GM19397 (cell line): Measurements from ENCODE around the gene LAMA3.
"Not testable (repeated sequence)": the region's sequence is repeated elsewhere in the genome, so short reads cannot be mapped to it uniquely, and the experiment has no call there.

Source experiments
- ATAC-seq: cut with Tn5 transposase; IDR thresholded peaks from one replicate; pipeline ENCODE4 v1.9.1; 2021; ENCODE audit warnings: mild to moderate bottlenecking, moderate library complexity; ENCODE audit not compliant: unreplicated experiment

The LAMA3 gene

DNA sequence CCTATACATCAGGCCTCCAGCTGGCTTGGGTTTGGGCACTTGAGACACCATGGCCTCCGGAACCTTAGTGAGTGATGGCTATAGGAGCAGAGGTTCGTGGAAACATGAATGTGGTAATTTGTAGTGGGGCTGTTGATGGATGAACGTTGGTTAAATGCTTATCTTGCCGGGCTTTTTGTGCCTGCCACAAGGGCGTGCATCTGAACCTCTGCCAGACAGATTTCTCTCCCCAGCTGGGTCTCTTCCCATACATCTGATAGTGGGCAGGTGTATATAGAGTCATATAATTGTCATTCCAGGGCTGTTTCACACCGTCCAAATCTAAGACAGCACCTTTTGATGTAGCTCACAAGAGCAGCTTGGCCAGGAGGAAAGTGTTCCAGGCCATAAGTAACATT, 14.7 kb downstream of the LAMA3 start:
- ATAC-seq = no peak

DNA sequence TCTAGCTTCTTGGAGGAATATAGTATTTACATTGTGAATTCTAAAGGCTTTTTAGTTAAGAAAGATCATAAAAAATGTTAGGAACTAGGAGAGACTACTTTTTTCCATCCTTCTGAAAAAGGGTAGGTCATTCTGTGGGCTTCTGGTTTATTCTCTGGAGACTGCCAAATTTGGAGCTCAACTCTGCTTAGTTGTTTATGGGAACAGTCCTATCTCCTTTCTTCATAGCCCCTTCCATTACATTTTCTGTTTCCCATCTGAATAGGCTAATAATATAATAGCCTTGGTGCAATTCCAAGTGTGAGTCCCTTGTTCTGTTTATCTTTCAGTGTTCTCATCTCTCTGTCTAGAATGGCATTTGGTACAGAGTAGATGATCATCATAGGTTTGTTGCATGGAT, 15.6 kb downstream of the LAMA3 start:
- ATAC-seq = no peak

DNA sequence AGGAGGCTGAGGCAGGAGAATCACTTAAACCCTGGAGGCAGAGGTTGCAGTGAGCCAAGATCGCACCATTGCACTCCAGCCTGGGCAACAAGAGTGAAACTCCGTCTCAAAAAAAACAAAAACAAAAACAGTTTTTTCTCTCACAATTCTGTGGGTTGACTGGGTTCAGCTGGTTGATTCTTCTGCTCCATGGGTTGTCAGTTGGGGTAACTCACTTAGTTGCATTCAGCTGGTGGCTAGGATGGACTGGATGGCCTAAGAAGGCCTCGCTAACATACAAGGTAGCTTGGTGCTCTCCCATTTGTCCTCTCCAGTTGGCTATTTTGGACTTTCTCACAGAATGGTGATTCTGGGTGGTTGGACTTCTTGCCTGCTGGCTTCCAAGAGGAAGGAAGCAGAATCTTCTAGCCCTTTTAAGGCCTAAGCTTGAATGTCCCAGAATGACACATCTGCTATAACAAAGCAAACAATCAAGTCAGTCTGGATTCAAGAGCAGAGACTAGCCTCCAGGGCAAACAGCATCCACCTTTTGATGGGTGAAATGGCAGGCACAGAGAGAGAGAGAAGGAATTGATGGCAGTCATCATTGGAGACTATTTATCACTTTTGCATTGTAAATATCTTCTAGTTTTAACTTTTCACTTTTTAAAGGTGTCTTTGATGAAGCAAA, 17.9 kb downstream of the LAMA3 start:
- ATAC-seq = no peak

DNA sequence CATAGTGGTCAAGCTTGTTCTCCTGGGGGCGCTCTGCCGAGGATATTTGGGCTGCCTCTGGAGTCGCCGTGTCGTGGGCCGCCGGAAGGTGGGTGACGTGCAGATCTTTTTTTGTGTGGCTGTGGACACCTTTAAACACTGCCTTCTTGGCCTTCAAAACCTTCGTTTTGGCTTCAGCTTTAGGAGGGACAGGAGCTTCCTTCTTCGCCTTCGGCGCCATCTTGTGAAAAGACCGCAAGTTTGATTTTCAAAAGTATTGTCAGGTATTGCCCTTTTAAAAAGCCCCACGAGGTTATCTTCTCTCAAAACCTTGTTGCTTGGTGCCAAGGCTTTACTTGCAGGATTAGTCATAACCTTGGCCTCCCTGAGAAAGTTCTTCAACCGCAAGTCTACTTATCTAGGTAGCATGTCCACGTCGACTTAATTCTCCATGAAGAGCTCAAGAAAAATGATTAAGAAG, 20.8 kb downstream of the LAMA3 start:
- ATAC-seq = no peak

DNA sequence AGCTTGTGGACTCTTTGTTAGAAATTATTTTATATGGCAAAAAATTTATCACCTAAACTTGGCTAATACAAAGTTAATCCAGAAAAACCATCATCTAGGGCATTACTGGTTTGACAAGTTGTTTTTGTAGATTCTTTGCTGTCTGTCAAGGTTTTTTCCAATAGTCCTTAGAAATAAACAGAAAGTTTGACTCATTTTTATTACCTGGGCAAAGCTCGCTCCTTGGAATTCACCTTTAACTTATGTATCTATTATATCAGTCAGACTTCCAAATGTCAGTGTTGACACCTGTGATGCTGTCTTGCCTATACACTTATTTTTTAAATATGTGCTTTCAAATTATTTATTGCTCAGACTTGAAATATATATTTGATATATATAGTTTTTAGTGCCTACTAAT, 21.7 kb downstream of the LAMA3 start:
- ATAC-seq = no peak

DNA sequence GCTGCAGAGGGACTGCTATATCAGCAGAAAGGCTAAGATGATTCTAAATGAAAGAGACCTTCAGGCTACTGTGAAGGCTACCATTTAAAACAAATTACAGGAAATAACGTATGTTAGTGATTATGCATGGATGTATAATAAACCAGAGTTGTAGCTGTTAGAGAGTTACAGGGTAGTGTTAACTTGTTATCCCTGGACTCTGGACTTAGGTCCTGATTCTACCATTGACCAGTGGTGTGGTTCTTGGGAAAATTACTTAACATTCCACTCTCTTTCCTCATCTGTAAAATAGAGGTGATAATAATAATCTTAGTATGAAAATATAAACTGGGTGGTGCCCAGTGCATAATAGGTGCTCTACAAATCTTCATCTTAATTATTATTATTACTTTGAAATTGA, 22.2 kb downstream of the LAMA3 start:
- no peak for ATAC-seq

DNA sequence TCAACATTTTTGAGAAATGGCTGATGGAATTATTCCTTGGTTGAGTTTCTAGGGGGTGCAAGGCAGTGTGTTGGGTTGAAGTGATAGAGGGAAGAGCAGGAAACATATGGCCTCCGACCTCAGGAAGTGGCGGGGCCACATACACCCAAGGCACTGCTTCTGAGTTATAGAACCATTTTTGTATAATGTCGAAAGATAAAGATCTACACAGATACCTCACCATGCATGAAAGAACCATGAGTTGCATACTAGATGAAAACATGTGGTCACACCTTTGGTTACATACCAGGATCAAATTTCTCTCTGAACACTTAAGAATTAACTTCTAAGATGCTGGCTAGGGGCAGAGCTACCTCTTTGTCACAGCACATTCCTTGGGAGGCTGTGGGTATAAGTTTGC, 23.2 kb downstream of the LAMA3 start:
- no peak for ATAC-seq

DNA sequence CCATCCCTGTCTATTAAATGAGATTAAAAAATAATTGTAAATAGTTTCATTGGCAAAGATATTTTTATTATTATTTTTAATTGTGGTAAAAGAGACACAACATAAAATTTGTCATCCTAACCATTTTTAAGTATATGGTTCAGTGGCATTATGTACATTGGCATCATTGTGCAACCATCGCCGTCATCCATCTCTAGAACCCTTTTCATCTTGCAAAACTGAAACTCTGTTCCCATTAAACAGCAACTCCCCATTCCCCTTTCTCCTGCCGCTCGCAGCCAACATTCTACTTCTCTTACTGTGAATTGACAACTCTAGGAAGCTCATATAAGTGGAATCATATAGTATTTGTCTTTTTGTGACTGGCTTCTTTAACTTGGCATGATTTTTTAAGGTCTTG, 25.3 kb downstream of the LAMA3 start:
- ATAC-seq = no peak

DNA sequence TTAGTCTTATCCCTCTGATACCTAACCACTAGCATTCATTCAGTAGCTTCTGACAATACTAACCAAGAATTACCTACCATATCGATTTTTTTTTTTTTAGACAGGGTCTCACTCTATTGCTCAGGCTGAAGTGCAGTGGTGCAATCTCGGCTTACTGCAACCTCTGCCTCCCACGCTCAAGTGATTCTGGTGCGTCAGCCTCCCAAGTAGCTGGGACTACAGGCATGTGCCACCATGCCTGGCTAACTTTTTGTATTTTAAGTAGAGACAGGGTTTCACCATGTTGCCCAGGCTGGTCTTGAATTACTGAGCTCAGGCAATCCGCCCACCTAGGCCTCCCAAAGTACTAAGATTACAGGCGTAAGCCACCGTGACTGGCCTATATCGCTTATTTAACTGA, 26.8 kb downstream of the LAMA3 start:
- not testable (repeated sequence) for ATAC-seq

DNA sequence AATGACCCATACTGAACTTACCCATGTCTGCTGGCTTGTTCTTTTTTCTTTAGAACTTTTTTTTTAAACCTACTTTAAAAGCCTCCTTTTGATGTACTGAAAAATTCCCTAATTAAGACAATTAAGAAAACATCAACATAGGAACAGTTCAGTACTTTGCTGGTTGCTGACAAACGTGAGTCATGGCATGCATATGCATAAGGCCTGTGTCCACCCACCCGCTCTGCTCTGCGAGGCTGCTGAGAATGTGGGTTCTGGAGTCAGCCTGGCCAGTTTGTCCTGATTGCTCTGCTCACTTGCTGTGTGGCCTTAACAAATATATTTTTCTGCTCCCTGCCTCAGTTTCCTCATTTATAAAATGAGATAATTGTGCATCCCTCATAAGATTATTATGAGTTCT, 27.3 kb downstream of the LAMA3 start:
- ATAC-seq = no peak

DNA sequence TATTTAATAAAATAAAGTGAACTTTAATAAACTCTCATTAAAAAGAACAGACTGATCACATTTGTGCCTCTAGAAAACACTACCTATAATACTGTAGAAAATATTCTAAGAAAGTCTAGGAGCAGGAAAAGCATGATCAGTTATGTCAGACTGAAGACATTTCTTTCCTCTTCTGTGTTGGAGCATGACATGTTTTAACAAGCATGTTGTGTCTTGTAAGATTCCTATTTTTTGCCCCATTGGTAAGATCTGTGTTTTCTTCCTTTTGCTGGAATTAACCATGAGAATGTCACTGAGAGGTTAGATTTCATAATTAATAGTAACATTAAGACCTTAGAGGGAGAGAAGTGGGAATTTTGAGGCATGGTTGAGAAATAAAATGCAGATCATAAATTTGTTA, 27.7 kb downstream of the LAMA3 start:
- no peak for ATAC-seq

DNA sequence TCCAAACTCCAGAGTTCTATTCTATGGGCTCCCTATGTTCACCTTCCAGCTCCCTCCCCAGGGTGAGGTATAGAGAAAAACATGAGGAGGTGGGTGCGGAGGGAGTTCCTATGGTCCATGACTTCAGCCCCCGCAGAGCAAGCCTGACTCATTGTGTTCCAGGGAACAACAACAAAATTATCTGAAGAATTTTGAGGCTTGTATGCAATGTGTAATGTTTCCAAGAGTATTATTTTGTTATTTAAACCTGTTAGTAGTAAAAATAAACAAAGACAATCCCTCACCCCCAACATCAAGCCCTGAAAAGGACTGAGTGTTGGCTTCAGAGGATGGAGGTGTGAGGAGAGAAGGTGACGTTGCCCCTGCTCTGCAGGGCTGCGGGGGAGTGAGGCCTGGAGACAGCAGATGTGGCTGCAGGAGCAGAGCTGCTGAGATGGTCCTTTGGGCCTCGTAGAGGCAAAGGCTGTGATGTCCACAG, 29.0 kb downstream of the LAMA3 start:
- no peak for ATAC-seq

DNA sequence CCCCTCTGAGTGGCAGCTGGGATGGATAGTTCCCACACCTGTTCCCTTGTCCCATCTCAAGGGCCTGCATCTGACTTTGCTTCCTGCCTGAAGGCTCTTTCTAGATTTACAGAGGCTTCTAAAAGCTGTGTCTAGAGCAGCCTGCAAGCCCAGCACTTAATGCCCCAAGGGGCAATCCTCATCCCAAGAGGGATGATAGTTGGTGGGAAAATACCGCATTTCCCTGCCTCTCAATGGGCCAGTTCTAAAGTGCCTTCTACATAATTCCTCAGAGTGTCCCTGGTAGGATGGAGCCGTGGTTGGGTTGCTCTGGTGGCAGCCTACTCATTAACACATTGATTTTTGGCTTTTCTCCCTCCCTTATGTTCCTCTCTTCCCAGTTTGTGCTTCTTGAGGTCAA, 29.5 kb downstream of the LAMA3 start:
- ATAC-seq = no peak

DNA sequence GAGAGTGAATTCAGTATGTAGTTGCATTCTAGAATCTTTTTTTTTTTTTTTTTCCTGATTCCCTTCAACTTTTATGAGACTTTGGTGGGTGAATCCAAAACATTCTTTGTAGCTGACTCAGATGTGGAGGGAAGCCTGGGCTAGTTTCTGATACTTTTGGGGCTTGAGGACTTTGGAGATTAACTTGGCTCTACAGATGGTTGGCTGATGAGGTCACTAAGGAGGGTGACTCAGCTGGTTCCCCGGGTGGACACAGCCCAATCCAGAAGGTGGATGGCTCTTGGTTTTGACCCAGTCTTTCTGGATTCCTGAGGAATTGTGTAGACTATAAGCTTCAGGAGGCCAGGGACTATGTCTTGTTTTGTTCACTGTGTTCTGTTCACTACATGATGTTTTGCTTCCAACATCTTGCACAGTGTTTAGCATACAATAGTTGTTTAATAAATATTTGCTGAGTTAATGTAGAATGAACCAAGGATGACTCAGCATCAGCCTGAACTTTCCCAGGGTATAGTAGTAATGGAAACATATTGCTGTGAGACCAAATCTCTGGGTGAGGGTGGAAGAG, 30.5 kb downstream of the LAMA3 start:
- ATAC-seq = no peak

DNA sequence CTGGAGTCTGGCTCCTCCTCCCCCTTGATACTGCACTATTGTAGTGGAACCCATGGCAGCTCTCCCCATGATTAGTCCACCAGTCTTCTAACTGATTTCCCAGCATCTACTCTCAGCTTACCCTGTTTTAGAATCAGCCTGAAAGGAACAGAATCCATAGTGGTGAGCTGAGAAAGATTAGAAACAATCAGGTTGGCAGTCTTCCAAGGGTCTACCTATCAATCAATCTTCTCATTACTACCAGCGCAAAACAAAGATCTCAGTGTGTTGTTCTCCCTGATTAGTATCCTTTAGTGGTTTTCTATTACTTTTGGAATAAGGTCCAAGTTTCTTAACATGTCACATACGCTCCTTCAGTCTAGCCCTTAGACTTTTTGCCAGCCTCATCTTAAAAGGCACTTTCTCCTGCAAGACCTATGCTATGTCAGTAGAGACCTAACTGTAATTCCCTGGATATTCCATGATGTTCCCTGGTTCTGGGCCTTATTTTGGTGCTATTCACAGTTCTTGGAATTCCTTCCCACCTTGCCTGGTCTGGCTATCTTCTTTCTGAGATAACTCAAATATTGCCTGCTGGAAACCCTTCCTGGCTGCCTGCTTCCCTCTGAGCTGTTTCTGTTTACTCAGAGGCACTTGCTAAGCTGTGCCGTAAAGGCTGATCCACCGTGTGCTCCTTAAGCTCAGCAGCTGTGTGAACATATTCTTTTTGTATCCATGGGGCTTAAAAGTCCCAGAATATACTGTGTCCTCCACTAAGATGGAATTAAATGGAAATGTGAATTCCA, 32.6 kb downstream of the LAMA3 start:
- ATAC-seq = no peak

DNA sequence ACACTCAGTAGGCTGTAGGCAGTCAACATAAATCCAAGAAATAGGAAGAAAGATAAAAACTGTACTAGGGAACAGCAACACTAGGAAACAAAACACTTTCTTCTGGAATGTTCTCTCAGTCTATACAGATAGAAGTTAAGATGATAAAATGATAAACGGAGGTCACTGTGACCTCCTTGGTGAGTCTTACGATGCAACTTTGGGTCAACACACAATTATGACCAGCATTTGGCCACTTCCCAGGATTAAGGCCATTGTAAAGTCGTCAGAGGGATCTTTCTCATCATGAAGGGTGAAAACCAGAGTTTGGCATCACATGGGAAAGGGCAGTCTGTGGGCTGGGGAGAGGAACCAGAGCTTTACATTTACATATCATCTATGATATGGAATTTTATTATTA, 33.4 kb downstream of the LAMA3 start:
- no peak for ATAC-seq

DNA sequence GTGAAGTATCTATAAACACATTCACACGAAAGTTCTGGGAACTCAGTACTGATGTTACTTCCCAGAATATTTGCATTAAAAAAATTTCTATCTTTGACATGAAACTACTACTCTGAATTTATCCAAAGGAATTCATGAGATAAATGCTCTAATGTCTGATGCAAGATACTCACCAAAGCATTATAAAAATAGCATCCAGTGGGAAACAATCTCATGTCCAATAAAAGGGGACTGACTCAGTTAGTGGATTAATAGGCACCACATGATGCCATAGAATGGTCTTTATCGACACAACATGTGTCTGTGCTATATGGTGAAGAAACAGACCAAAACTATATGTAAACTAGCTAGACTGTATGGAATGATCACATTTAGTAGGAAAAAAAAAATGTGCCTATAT, 33.9 kb downstream of the LAMA3 start:
- ATAC-seq = no peak

DNA sequence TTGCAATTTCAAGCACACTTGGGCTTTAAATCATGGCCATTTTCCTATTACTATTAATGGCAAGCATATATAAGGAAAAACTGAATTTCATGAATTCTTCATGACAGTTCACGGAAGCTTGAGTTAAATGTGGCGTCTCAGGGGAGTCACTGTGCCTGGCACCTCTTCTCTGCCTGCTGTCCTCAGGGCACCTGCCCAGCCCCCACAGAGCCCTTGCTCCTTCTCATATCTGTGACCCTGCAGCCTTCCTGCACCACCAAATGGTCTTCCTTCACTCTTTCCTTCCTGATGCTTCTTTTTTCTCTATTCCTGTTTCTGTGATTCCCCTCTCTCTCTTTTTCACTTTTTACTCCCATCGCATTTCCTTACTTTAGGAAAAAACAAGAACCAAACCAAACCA, 35.4 kb downstream of the LAMA3 start:
- ATAC-seq = no peak

DNA sequence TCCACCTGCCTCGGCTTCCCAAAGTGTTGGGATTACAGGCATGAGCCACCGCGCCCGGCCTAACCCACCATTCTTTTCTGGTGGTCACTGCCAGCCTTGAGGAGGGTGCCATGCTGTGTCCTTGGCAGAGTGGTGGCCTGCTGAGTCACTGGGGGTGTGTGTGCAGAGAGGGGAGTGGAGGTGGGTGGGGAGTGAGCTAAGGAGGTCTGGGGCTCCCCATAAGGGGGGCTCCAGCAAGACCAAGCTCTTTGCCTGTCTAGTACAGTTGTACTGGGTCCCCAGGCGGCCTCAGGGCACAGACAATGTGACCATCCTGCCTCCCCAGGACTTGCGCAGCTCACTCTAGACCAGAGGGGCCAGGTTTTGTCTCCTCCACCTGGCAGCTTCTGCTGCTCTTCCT, 36.1 kb downstream of the LAMA3 start:
- no peak for ATAC-seq

DNA sequence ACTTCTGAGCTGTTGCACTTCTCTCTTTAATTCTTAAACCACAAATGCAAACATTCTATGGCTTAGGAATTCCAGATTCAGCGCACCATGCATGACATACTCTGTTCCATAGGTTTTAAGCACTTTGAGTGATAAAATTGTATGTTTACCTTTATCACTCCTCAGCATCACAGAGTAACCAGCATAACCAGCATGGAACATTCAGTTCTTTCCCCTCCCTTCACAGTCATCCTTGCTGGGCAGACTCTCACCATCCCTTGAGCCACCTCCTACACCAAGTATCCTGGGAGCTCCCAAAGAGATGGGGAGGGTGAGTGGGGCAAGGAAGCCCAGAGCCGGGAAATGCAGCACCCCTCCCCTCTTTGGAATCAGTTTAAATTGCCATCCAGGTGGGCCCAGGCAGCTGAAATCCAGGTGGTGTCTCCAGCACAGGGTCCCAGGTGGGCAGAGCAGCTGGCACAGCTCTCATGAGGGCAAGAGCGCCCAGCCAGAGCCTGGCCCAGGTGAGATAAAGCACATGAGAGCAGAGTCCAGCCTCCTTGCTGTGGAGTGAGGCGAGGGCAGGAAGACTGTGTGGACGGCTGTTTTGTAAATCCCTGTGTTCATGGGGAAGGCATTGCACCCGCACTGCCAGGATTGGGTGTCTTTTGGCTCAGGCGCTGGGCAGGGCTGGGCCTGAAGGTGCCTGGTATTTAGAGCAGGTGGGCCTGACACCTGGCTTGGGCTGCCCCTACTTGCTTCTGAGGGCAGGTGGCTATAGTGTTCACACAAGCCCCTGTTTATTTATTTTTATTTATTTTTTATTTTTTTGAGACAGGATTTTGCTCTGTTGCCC, 36.8 kb downstream of the LAMA3 start:
- no peak for ATAC-seq
